Spleen (tissue), 11 donors: Measurements from ENCODE around the gene PPP1R13B. TPM values are rescaled to one million over a fixed set of nuclear protein-coding genes. Genes with fewer than 3 reads are reported as not detected.

Source experiments
- DNase-seq: peaks from one replicate; pipeline ENCODE4 v3.0.0-alpha.2; 2020
- H3K27ac ChIP-seq, 8 donors: fragments of 200-600 bp; sonication (generic) in 7 of 8; 1 replicate in 4 of 8; 2 replicates in 4 of 8; pipeline versions ENCODE4 v1.5.0 to v1.8.0; 2016 to 2021; ENCODE audit warnings: inconsistent platforms in 4 of 8, mild to moderate bottlenecking in 4 of 8, moderate library complexity in 1 of 8
- H3K27me3 ChIP-seq, 7 donors: fragments of 200-600 bp; sonication (generic) in 6 of 7; replicated peaks in 1 of 7; 1 replicate in 4 of 7; 2 replicates in 3 of 7; pipeline versions ENCODE4 v1.5.0 to v1.8.0; 2016 to 2021; ENCODE audit warnings: inconsistent platforms in 3 of 7, mild to moderate bottlenecking in 1 of 7
- H3K36me3 ChIP-seq, 6 donors: fragments of 200-600 bp; sonication (generic) in 5 of 6; 1 replicate in 4 of 6; 2 replicates in 2 of 6; pipeline versions ENCODE4 v1.5.0 to v1.8.0; 2016 to 2021; ENCODE audit warnings: inconsistent platforms in 2 of 6
- H3K4me1 ChIP-seq, 6 donors: fragments of 200-600 bp; sonication (generic) in 5 of 6; 1 replicate in 3 of 6; 2 replicates in 3 of 6; pipeline versions ENCODE4 v1.5.0 to v1.8.0; 2016 to 2021; ENCODE audit warnings: inconsistent platforms in 3 of 6
- H3K4me3 ChIP-seq, 8 donors: fragments of 200-600 bp; sonication (generic) in 7 of 8; 1 replicate in 4 of 8; 2 replicates in 4 of 8; pipeline versions ENCODE4 v1.5.0 to v1.8.0; 2016 to 2021; ENCODE audit warnings: inconsistent platforms in 4 of 8, mild to moderate bottlenecking in 4 of 8, moderate library complexity in 2 of 8
- H3K9me3 ChIP-seq, 8 donors: fragments of 200-600 bp; sonication (generic) in 7 of 8; 1 replicate in 4 of 8; 2 replicates in 4 of 8; pipeline versions ENCODE4 v1.5.0 to v1.8.0; 2016 to 2021; ENCODE audit warnings: inconsistent platforms in 4 of 8
- CTCF ChIP-seq, 11 experiments: fragments of 200-600 bp in 7 of 11; fragments of 450-650 bp in 4 of 11; sonication (generic) in 4 of 11; IDR thresholded peaks in 8 of 11; conservative IDR thresholded peaks in 3 of 11; 1 replicate in 7 of 11; 2 replicates in 4 of 11; pipeline versions ENCODE4 v1.4.0 to v1.8.0; 2016 to 2021; ENCODE audit warnings: antibody characterized with exemption in 11 of 11, inconsistent platforms in 4 of 11, mild to moderate bottlenecking in 1 of 11
- POLR2A ChIP-seq, 3 donors: fragments of 450-650 bp; IDR thresholded peaks; one replicate each; pipeline ENCODE4 v1.5.1; 2017; ENCODE audit warnings: antibody characterized with exemption in 3 of 3, mild to moderate bottlenecking in 1 of 3
- POLR2AphosphoS5 ChIP-seq, 3 donors: sonication (generic); formaldehyde crosslinking; IDR thresholded peaks; one replicate each; pipeline ENCODE4 v1.5.1; 2017; ENCODE audit warnings: antibody characterized with exemption in 3 of 3
- WGBS, 5 donors: extraction: QIAGEN DNeasy Blood & Tissue Kit in 3 of 5; methylation state at CpG; one replicate each; pipeline versions ENCODE4 v1.1.5 to v1.1.7; 2013 to 2018; 5-methylcytosine and 5-hydroxymethylcytosine counted together
- intact Hi-C: fragments of 100-400 bp; cut with DNase I; formaldehyde crosslinking; loops from one replicate; pipeline ENCODE4 v1.15.0; 2023; ENCODE audit warnings: low total_unique reads
- polyA plus RNA-seq, 3 donors: library from polyadenylated mRNA; stranded (reverse); fragments of 200-250 nt; gene quantifications; one replicate each; pipeline ENCODE4 v1.2.1, GENCODE V29; 2013
- total RNA-seq, 7 donors: library from RNA; depleted of rRNA in 3 of 7; stranded (reverse); fragments of >200 nt in 3 of 7; fragmentation: NEBNext Ultra II Directional in 4 of 7; extraction: Animal tissue kit (Norgen Biotek cat#: 25700) in 4 of 7; gene quantifications; one replicate each; pipeline versions ENCODE4 v1.1.0 to v1.2.1, GENCODE V29; 2016 to 2021
- donor health status: healthy with polysubstance abuse.
- donor health status: DM: no; HTN: no; CAD: no; lungs with moderate emphysema.
- donor health status: DM: no; HTN: no; CAD: no.
- donor health status: Bipolar disorder and iron deficiency.
- donor health status: healthy.
- donor health status: DM: no; HTN: no; CAD: no.
- donor health status: DM: yes; HTN: yes; CAD: no.

Gene PPP1R13B
- total and polyA plus RNA-seq, 10 donors: 5.7 to 95.3 (median 36.6) TPM

- Histone ChIP-seq H3K4me1 (no peaks in the 10 kb centered on the region), H3K4me3 (no peak overlapping the region), H3K36me3 (peaks cover 0 to 15% (median 2%) of the 10 kb centered on the region in 6 donors), H3K27ac (no peak overlapping the region), H3K9me3 (no peaks in the 10 kb centered on the region), H3K27me3 (no peaks in the 10 kb centered on the region)
- no peak for DNase-seq
- no peak for TF ChIP-seq POLR2AphosphoS5 (IDR thresholded peaks at IDR 0.05)
- TF ChIP-seq POLR2A (IDR thresholded peaks at IDR 0.05): no peak
- TF ChIP-seq CTCF (IDR thresholded peaks at IDR 0.05 in 8 of 11, conservative IDR thresholded peaks at IDR 0.05 in 3 of 11): no peak
- WGBS, 5 donors: 76 to 89% (median 82%) methylated on average over 13 of the region's 13 CpGs
- intact Hi-C loops: no loop called here
Measured at GRCh38 chr14:103762541-103762940, 84.8 kb downstream of the PPP1R13B start.

- Histone ChIP-seq H3K27me3 (no peaks in the 10 kb centered on the region), H3K36me3 (peaks cover 0 to 15% (median 2%) of the 10 kb centered on the region in 6 donors), H3K27ac (no peak overlapping the region), H3K9me3 (no peaks in the 10 kb centered on the region), H3K4me3 (no peak overlapping the region), H3K4me1 (no peaks in the 10 kb centered on the region)
- intact Hi-C loops: no loop called here
- 76 to 91% (median 81%) methylated on average over 1 of the region's 1 CpG for WGBS, 5 donors
- TF ChIP-seq POLR2AphosphoS5 (IDR thresholded peaks at IDR 0.05) (no peak), CTCF (IDR thresholded peaks at IDR 0.05 in 8 of 11, conservative IDR thresholded peaks at IDR 0.05 in 3 of 11) (no peak), POLR2A (IDR thresholded peaks at IDR 0.05) (no peak)
- no peak for DNase-seq
Measured at GRCh38 chr14:103762036-103762435, 85.3 kb downstream of the PPP1R13B start.

GRCh38 chr14:103758059-103758776, 89.2 kb downstream of the PPP1R13B start:
- Histone ChIP-seq H3K27me3 (no peaks in the 10 kb centered on the region), H3K27ac (no peak overlapping the region), H3K4me1 (peaks cover 0 to 14% (median 0%) of the 10 kb centered on the region in 6 donors), H3K36me3 (peaks cover 0 to 14% (median 2%) of the 10 kb centered on the region in 6 donors), H3K4me3 (no peak overlapping the region), H3K9me3 (no peaks in the 10 kb centered on the region)
- intact Hi-C loops: no loop called here
- TF ChIP-seq POLR2A (IDR thresholded peaks at IDR 0.05) (no peak), CTCF (IDR thresholded peaks at IDR 0.05 in 8 of 11, conservative IDR thresholded peaks at IDR 0.05 in 3 of 11) (no peak), POLR2AphosphoS5 (IDR thresholded peaks at IDR 0.05) (no peak)
- 91 to 95% (median 93%) methylated on average over 8 of the region's 8 CpGs for WGBS, 5 donors
- no peak for DNase-seq

GRCh38 chr14:103755060-103755459, 92.3 kb downstream of the PPP1R13B start:
- no peak for TF ChIP-seq CTCF (IDR thresholded peaks at IDR 0.05 in 8 of 11, conservative IDR thresholded peaks at IDR 0.05 in 3 of 11)
- no peak for TF ChIP-seq POLR2A (IDR thresholded peaks at IDR 0.05)
- no peak for TF ChIP-seq POLR2AphosphoS5 (IDR thresholded peaks at IDR 0.05)
- no peaks in the 10 kb centered on the region for H3K27me3 ChIP-seq
- intact Hi-C loops: no loop called here
- H3K36me3 ChIP-seq: peaks cover 0 to 39% (median 4%) of the 10 kb centered on the region in 6 donors
- no peak for DNase-seq
- no peaks in the 10 kb centered on the region for H3K9me3 ChIP-seq
- H3K4me1 ChIP-seq: peaks cover 0 to 14% (median 2%) of the 10 kb centered on the region in 6 donors
- no peak overlapping the region for H3K27ac ChIP-seq
- 75 to 91% (median 84%) methylated on average over 6 of the region's 6 CpGs for WGBS, 5 donors
- H3K4me3 ChIP-seq: no peak overlapping the region
